ENCODE measurements around the gene LRTM2. TPM values are rescaled to one million over a fixed set of nuclear protein-coding genes. Genes with fewer than 3 reads are reported as not detected.
A peak's percentile ranks its signal among the peaks of the same experiment; 100 is the strongest.

Gene LRTM2
- total and polyA plus RNA-seq, 12 donors = not detected

DNA sequence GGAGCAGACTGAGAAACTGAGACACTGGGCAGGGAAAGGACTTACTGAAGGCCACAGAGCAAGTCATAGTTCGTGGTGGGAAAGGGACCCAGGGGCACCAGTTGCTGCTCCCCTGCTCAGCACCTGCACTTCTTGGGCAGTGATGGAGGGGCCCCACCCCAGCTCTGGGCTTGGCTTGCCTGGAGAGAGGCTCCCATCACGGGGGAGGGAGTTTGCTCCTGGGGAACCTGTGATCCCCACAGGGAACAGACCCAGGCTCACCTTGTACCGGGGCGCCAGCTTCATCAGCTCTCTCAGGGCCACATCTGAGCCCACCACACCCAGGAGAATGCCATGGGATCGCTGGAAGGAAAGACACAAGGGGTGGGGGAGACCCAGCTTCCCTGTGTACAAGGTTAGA, 58.3 kb downstream of the LRTM2 start:
- DNase-seq (no peak), ATAC-seq (no peak)
- intact Hi-C loops (cut with DNase I) = no loop called here
- Histone ChIP-seq H3K27me3 (peaks cover 0 to 27% (median 4%) of the 10 kb centered on the region in 7 donors), H3K9me3 (no peaks in the 10 kb centered on the region), H3K4me1 (no peaks in the 10 kb centered on the region), H3K4me3 (no peak overlapping the region), H3K36me3 (no peaks in the 10 kb centered on the region), H3K27ac (no peak overlapping the region)
- TF ChIP-seq, protein P1, sequence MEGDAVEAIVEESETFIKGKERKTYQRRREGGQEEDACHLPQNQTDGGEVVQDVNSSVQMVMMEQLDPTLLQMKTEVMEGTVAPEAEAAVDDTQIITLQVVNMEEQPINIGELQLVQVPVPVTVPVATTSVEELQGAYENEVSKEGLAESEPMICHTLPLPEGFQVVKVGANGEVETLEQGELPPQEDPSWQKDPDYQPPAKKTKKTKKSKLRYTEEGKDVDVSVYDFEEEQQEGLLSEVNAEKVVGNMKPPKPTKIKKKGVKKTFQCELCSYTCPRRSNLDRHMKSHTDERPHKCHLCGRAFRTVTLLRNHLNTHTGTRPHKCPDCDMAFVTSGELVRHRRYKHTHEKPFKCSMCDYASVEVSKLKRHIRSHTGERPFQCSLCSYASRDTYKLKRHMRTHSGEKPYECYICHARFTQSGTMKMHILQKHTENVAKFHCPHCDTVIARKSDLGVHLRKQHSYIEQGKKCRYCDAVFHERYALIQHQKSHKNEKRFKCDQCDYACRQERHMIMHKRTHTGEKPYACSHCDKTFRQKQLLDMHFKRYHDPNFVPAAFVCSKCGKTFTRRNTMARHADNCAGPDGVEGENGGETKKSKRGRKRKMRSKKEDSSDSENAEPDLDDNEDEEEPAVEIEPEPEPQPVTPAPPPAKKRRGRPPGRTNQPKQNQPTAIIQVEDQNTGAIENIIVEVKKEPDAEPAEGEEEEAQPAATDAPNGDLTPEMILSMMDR (IDR thresholded peaks at IDR 0.05) = no peak
- 81 to 86% methylated on average over 5 of the region's 5 CpGs for WGBS, 2 donors

DNA sequence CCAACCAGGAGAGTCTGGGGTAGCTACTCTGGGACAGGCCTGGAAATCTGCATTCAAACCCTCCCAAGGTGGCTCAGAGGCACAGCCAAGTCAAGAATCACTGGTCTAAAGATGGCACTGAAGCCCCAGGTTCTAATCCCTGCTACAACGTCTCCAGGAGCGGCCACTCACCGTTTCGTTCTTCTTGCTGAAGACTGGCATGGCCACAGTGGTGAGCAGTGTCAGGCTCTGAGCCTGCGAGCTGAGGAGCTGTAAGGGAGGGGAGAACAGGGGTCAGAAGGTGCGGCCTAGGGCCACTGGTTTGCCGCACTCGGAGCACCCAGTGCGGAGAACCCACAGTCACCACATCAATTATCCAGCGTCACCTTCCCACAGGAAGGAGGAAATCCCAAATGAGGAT, 59.3 kb downstream of the LRTM2 start:
- DNase-seq (no peak), ATAC-seq (no peak)
- no peaks in the 10 kb centered on the region for H3K9me3 ChIP-seq
- intact Hi-C loops (cut with DNase I) = loop anchor here in 1 of 10 donors (2.0 kb wide), 1 partner anchor 65 kb away; no protein-coding TSS in a partner anchor
- 90 to 91% methylated on average over 10 of the region's 10 CpGs for WGBS, 2 donors
- H3K4me3 ChIP-seq = no peak overlapping the region
- no peaks in the 10 kb centered on the region for H3K4me1 ChIP-seq
- TF ChIP-seq, protein P1 (IDR thresholded peaks at IDR 0.05) = no peak
- H3K36me3 ChIP-seq = no peaks in the 10 kb centered on the region
- H3K27ac ChIP-seq = no peak overlapping the region
- peaks cover 0 to 21% (median 0%) of the 10 kb centered on the region in 7 donors for H3K27me3 ChIP-seq

DNA sequence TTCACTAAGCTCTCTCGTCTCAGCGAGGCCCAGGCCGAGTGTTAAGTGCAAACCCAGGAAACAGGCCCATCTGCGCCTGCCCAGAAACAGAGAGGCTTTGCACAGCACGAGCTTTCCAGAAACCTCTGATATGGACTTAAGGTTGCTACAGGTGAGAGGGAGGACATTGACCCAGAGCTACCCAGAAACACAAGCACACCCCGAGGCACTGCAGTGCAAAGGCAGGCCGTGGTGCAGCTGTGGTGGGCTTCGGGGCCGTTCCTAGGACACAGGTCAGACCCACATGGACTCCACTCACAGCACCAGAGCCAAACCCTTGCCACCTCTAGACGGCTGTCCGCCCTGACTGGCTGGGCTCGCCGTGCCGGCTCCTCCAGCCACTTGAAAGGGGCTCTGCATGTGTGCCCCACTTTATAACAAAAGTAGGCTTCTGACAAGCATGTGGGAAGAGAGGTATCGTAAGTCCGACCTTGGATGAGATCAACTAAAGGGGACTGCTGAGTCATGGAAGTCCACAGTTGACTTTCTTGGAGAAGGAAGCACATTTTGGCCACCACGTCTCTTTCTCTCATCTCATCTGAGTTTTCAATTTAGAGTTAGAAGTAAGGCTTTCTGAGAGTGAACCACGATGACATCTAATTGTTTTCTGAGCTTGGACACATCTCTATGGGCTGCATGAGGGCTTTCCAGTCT, 59.9 kb downstream of the LRTM2 start:
- TF ChIP-seq, protein P1 (IDR thresholded peaks at IDR 0.05) = no peak
- no peak for DNase-seq
- intact Hi-C loops (cut with DNase I) = loop anchor here in 1 of 10 donors (2.0 kb wide), 1 partner anchor 65 kb away; no protein-coding TSS in a partner anchor

DNA sequence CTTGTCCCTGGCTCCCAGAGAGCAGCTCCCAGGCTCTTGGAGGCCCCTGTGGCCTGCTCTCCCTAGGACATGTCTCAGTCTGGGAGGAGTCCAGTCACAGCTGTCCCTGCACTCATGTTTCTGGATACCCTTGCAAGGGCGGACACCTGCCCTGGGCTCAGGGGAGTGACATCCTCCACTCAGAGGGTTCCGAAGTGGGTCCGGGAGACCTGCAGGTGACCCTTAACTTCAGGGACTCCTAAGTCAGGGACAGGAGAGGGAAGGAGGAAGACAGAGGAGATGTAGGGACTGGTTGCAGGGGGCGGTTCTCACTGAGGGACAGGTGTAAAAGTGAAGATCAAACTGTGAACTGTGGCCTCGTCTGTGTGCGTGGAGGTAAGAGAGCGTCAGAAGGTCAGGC, 60.5 kb downstream of the LRTM2 start:
- Histone ChIP-seq H3K9me3 (no peaks in the 10 kb centered on the region), H3K4me3 (no peak overlapping the region), H3K27ac (no peak overlapping the region), H3K4me1 (no peaks in the 10 kb centered on the region), H3K36me3 (no peaks in the 10 kb centered on the region), H3K27me3 (peaks cover 0 to 19% (median 0%) of the 10 kb centered on the region in 7 donors)
- DNase-seq (no peak), ATAC-seq (no peak)
- 90 to 92% methylated on average over 7 of the region's 7 CpGs for WGBS, 2 donors
- TF ChIP-seq, protein P1 (IDR thresholded peaks at IDR 0.05) = no peak
- intact Hi-C loops (cut with DNase I) = loop anchor here in 1 of 10 donors (2.0 kb wide), 1 partner anchor 66 kb away; no protein-coding TSS in a partner anchor

More for the DNA sequence above, 59.9 kb downstream of the LRTM2 start:
- Histone ChIP-seq H3K4me3 (no peak overlapping the region), H3K27me3 (peaks cover 0 to 19% (median 0%) of the 10 kb centered on the region in 7 donors), H3K9me3 (no peaks in the 10 kb centered on the region), H3K4me1 (no peaks in the 10 kb centered on the region), H3K36me3 (no peaks in the 10 kb centered on the region), H3K27ac (no peak overlapping the region)
- ATAC-seq = peak in 1 of 8 donors; percentile 39
- 86 to 87% methylated on average over 18 of the region's 18 CpGs for WGBS, 2 donors

Data from heart right ventricle (tissue), 16 donors.